Stimulated activated CD8-positive, alpha-beta memory T cell treated with anti-CD3 and anti-CD28 coated beads, Interleukin-15, amount 100 ng/mL, for 48 hours (primary cell): Measurements from ENCODE around the gene PSKH1.
"Not testable (repeated sequence)": the region's sequence is repeated elsewhere in the genome, so short reads cannot be mapped to it uniquely, and the experiment has no call there.

Experiments used
- DNase-seq, 2 donors: peaks; one replicate each; pipeline ENCODE4 v3.0.0-alpha.2; 2020; ENCODE audit warnings: low read depth in 2 of 2

PSKH1 gene

GRCh38 chr16:67892899-67893742, at the start of gene PSKH1:
TSS of gene PSKH1 (plus strand) at chr16:67893254. CDS start at chr16:67908750, 15,496 bp downstream.
- peak; percentile 91 to 92 for DNase-seq

- DNase-seq, result no peak
Observed at GRCh38 chr16:67843343-67843765, 49.7 kb upstream of the PSKH1 start.

DNA sequence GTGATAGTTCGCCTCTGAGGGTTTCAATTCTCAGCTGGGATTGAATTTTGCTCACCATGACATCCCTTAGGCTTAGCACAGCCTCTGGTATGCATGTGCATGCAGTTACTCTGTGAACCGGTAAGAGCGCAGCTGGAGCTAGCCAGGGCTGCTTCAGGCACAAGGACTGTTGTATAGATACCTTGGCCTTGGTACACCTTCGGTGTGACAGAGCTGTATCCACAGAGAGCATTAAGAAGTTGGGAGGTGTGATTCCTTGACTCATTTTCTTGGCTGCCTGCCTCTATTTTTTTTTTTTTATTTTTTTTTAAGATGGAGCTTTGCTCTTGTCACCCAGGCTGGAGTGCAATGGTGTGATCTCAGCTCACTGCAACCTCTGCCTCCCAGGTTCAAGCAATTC, 48.6 kb upstream of the PSKH1 start:
- no peak for DNase-seq

DNA sequence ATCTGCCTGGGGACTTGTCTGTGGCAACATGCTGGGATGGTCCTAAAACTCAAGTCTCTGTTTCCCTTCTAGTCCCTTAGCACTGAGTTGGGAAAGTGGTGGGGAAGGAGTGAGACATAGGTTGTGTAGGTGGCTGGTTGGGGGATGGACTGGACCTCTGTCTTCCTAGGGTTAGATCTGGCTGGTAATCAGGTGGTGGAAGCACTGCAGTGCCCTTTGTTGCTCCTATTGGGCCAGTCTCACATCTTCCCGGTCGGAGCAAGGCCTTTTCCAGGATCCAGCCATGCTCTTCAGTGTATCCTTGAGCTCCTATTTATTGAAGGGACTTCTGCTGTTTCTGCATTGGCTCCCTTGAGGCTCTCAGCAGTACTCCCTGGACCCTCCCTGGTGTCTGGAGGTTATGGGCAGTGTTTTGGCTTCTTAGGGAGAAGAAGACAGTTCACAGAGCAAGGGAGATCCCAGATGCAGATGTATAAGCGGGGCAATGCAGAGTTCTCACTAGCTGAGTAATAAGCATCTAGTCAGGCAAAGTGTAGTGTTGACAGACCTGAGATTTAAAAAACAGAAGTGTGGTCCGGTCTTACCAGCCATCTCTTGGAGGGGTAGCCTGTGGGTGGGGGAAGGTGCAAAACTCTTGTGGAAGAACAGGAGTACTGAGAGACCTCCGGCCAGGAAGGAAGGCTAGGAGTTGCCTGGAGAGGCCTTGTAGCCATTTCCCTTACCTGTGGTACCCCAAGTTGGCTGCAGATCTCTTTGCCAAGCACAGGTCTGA, 47.6 kb upstream of the PSKH1 start:
- DNase-seq, result no peak

GRCh38 chr16:67846063-67846319, 47.1 kb upstream of the PSKH1 start:
- no peak for DNase-seq

GRCh38 chr16:67846320-67847063, 46.6 kb upstream of the PSKH1 start, which contains the start of gene NUTF2:
TSS of gene NUTF2 (plus strand) at chr16:67846933. CDS start at chr16:67865131, 18,198 bp downstream.
- DNase-seq, result peak; percentile 94

- DNase-seq, result no peak
Observed at GRCh38 chr16:67847064-67847861, 45.8 kb upstream of the PSKH1 start, which contains the start of gene CENPT. TSS of gene CENPT (minus strand) at chr16:67847693. CDS start at chr16:67833859, 13,834 bp downstream.

- no peak for DNase-seq
Observed at GRCh38 chr16:67848118-67848517, 44.9 kb upstream of the PSKH1 start.

- DNase-seq, result no peak
Observed at GRCh38 chr16:67853670-67854069, 39.4 kb upstream of the PSKH1 start.

DNA sequence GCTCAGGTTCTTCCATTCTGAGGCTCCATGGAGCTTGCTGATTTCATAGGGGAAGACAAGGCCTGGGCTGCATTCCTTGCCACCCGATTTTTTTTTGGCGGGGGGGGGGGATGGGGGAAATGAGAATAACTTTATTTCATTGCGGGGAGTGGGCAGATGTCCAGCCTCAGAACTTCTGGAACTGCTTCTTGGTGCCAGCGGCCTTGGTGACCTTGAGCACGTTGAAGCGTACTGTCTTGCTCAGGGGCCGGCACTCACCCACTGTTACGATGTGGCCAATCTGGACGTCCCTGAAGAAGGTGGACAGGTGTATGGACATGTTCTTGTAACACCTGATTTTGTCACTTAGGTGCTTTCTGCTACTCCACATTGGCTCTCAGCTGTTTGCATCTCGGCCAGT, 37.3 kb upstream of the PSKH1 start:
- DNase-seq, result no peak

- no peak for DNase-seq
Observed at GRCh38 chr16:67856927-67857546, 36.0 kb upstream of the PSKH1 start.

- peak in 1 of 2 donors; percentile 14 for DNase-seq
Observed at GRCh38 chr16:67857547-67858233, 35.4 kb upstream of the PSKH1 start.

- DNase-seq, result no peak
Observed at GRCh38 chr16:67858500-67858899, 34.6 kb upstream of the PSKH1 start.

- DNase-seq, result no peak
Observed at GRCh38 chr16:67860589-67861398, 32.3 kb upstream of the PSKH1 start.

GRCh38 chr16:67861877-67862276, 31.2 kb upstream of the PSKH1 start:
- DNase-seq, result no peak

DNA sequence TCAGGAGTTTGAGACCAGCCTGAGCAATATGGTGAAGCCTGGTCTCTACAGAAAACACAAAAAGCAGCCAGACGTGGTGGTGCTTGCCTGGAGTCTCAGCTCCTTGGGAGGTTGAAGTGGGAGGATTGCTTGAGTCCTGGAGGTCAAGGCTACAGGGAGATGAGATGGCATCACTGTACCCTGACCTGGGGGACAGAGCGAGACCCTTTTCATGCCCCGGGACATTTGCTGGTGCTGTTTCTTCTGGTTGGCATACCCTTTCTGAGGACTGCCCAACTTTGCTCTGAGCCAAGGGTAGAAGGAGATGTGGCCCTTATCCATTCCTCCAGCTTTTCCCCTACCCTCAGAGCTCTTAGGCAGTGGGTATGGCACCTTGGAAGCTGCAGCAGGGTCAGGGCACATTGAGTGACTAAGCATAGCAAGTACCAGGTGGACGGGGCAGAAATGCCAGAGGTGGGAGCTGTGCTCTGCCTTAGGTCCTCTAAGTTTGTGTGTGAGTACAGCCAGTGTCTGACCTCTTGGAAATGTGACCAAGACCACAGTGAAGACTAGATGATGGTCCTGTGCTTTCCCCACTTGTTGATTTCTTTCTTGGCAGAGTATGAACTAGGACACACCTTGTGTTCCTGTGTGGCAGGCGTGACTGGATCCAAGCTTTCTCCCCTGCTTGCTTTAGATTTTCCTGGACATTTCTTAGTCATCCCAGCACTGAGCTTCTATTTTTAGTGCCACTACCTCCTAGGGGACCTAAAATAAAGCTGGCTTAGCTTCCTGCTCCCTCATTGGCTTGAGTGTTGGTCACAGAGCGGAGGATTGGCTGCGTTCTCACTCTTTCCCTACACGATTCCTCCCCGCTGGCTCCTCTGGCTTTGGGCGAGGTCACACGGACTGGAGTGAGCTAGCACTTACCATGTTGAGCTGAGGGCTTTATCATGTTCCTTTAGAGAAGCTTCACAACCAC, 30.2 kb upstream of the PSKH1 start:
- DNase-seq, result no peak

DNA sequence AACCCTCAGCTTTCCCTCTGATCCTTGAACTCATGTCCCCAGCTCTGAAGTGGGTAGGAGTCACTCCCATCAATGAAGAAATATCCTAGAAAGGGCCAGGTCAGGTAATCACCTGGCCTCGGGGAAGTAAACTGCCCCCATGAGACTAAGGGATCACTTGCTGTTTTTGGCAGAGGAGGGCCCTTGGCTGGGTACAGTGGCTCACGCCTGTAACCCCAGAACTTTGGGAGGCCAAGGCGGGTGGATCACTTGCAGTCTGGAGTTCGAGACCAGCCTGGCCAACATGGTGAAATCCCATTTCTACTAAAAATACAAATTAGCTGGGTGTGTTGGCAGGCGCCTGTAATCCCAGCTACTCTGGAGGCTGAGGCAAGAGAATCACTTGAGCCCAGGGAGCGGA, 29.0 kb upstream of the PSKH1 start:
- DNase-seq, result not testable (repeated sequence)

GRCh38 chr16:67864594-67864993, 28.5 kb upstream of the PSKH1 start:
- no peak for DNase-seq
